Muscle of back (tissue), 11 donors: ENCODE measurements around the gene UBAP2L. TPM values are rescaled to one million over a fixed set of nuclear protein-coding genes. Genes with fewer than 3 reads are reported as not detected.
"Not testable (repeated sequence)": the region's sequence is repeated elsewhere in the genome, so short reads cannot be mapped to it uniquely, and the experiment has no call there.

ENCODE experiments used
- DNase-seq, 3 donors: peaks; one replicate each; pipeline versions ENCODE4 v3.0.0 to v3.0.0-alpha.2; 2013
- polyA plus RNA-seq, 10 donors: library from polyadenylated mRNA; unstranded; fragments of 120-200 nt; gene quantifications; one replicate each; pipeline ENCODE4 v1.2.1, GENCODE V29; 2013; ENCODE audit not compliant: insufficient read length in 10 of 10

UBAP2L gene
- polyA plus RNA-seq, 10 donors: 94.8 to 131 (median 111) TPM

- DNase-seq: no peak
These were observed 19.6 kb downstream of the UBAP2L start for GRCh38 chr1:154240294-154240833.

GRCh38 chr1:154241703-154242351 lies 21.1 kb downstream of the UBAP2L start:
- no peak for DNase-seq

DNA sequence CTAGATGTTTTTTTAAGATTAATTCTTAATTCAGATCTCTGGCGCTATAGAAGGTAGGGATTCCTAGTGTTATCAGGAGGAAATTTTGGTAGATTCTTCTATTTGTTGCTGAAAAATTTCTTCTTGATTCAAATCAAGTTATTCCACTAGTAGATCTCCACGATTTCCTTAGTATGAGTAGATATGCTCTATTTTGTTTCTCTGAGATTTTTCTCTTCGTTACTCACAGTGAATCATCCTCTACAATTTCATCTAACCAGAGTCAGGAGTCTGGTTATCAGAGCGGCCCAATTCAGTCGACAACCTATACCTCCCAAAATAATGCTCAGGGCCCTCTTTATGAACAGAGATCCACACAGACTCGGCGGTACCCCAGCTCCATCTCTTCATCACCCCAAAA lies 32.9 kb downstream of the UBAP2L start:
- DNase-seq: no peak

DNA sequence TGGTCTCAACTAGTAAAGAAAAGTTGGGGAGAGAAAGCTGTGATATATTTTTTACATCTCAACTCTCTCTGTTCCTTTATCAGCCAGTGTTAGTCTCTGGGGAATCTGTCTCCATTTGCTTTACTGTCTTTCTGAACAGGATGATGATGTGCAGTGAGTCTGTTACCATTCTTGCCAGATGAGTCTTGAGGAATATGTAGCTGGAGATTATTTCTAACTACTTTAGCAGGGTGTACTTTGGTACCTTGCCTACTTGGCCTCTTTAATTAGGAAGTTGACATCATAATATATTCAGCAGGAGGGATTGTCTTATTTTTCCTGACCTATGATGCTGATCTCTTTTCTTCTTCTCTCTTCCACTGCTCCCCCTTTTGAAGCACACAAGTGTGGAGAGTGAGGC lies 35.9 kb downstream of the UBAP2L start:
- peak in 2 of 3 donors; percentile 16 to 18 for DNase-seq

- DNase-seq: no peak
These were observed 38.0 kb downstream of the UBAP2L start for GRCh38 chr1:154258784-154259183.

GRCh38 chr1:154260127-154260526 lies 39.4 kb downstream of the UBAP2L start:
- no peak for DNase-seq

DNA sequence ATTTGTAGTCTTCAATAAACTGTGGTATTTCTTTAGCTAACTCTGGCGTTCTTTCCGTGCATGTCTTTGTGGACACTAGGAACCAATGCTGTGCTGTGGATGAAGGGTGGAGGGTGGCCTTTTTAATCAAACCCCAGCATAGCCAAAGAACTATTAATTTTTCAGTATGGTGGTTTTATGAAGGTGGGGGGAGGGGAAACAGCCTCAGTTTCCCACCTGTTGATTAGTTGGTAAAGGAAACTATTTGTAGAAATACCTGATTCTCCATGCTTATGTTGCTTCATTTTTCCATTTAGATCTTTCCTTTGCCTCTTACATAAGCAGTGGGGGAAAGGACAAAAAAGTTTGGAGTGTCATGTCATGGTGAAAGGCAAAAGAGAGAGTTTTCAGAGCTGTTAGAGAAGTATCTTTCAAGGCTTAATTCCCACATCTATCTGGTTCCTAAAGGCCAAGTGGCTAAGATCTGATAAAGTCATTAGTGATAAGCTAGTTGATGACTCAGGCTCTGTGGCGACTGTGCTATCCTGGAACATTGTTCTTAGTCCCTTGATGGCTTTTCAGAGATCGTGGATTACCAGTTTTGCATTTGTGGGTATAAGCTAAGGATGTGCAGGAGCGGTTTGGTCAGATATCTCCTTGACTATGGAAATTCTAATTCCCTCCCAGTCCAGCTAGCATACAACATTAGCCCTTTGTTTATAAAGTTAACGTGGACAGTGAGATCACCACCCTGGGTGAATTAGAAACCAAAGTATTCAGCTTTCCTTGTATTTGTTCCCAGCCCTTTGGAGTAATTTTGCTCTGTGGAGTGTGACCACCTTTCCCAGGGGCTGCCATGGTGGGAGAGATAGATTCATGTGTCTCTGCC lies 42.9 kb downstream of the UBAP2L start:
- DNase-seq: no peak

DNA sequence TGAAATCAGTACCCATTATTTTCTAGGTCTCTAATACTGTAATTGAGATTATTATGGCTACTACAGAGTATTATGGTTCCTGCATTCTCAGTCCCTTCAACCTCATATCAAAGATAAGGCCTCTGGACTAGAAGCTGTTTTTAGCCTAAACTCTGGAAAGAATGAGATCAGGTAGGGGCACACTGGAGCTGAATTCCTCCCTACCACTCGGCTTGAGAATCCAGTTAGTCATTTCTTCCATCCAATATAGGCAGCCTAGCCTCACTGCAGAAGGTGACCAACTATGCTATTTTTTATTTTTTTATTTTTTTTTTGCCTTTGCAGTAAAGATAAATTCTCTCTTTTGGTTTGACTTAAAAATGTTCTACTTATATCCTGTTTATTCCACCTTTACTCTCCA lies 43.7 kb downstream of the UBAP2L start:
- no peak for DNase-seq

DNA sequence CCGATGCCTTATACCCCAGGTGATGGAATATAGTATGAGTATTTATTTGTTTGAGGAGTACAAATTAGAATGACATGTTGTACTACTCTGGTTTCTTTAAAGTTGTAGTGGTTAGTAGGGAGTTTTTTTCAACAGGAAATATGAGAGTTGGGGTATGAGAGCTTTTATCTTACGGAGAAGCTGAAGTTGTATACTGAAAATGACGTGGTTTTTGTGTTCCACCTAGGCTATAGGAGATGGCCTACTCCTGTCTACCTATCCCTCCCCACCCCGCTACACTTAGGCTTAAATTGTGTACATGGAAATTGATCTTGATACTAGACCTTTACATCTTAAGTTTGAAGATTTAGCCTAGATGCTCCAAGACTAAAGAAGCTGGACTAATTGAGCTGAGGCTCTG lies 44.8 kb downstream of the UBAP2L start:
- DNase-seq: no peak

- no peak for DNase-seq
These were observed 50.1 kb downstream of the UBAP2L start for GRCh38 chr1:154270833-154271232.

GRCh38 chr1:154272217-154272998 lies 51.7 kb downstream of the UBAP2L start, which contains the start of gene HAX1:
TSS of gene HAX1 (plus strand) at chr1:154272629. CDS start at chr1:154272724, 95 bp downstream.
- peak; percentile 95 to 97 (median 96) for DNase-seq

DNA sequence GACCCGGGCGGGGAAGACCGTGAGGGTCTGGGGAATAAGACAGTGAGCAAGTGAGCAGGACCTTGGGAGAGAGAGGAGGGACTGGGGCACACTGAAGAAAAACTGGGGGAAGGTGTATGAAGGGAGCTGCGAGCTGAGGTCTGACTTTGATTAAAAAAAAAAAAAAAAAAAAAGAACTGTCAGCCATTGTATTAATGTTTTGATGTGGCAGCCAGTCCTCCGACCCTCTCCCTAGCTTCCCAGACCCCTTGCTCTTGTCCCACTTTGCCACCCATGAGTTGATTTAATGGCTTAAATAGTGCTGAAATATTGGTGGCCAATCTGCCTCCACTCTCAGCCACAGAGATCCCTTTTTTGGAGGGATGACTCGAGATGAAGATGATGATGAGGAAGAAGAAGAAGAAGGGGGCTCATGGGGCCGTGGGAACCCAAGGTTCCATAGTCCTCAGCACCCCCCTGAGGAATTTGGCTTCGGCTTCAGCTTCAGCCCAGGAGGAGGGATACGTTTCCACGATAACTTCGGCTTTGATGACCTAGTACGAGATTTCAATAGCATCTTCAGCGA lies 52.3 kb downstream of the UBAP2L start:
- peak in 1 of 3 donors; percentile 9 for DNase-seq

- DNase-seq: no peak
These were observed 56.0 kb downstream of the UBAP2L start for GRCh38 chr1:154276797-154277196.

DNA sequence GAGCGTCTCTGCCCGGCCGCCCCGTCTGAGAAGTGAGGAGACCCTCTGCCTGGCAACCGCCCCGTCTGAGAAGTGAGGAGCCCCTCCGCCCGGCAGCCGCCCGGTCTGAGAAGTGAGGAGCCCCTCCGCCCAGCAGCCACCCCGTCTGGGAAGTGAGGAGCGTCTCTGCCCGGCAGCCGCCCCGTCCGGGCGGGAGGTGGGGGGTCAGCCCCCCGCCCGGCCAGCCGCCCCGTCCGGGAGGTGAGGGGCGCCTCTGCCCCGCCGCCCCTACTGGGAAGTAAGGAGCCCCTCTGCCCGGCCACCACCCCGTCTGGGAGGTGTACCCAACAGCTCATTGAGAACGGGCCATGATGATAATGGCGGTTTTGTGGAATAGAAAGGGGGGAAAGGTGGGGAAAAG lies 66.8 kb downstream of the UBAP2L start:
- not testable (repeated sequence) for DNase-seq

DNA sequence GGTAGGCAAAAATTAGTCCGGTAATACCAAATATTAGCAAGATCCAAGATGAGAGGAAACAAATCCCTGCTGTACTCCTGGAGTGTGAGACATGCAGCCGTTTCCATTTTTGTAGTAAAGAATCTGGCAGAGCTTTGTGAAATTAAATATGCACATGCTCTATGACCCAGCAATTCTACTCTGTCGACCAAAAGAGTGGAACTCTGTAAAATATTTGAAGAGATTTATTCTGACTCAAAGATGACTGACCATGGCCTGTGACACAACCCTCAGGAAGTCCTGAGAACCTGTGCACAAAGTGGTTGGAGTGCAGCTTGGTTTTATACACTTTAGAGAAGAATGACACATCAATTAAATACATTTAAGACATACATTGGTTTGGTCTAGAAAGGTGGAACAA lies 67.9 kb downstream of the UBAP2L start:
- DNase-seq: no peak

DNA sequence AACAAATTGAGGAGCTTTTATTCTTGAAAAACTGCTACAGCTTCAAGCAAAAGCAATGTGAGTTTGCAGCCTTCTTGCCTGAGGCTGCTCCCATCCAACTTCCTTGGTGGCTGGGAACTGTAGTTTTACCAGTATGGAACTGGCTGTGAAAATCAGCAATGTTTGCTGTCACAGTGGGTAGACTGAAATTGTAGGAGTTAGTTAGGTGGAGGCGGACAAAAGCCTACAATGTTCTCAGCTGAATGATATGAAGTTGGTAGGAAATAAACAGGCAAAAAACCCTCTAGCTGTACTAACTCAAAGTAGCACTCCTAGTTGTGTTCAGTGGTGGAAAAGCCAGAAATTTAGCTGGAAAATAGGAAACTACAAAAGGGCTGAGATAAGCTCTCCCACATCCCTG lies 70.2 kb downstream of the UBAP2L start:
- DNase-seq: no peak

- no peak for DNase-seq
These were observed 74.9 kb downstream of the UBAP2L start for GRCh38 chr1:154295408-154296235.

DNA sequence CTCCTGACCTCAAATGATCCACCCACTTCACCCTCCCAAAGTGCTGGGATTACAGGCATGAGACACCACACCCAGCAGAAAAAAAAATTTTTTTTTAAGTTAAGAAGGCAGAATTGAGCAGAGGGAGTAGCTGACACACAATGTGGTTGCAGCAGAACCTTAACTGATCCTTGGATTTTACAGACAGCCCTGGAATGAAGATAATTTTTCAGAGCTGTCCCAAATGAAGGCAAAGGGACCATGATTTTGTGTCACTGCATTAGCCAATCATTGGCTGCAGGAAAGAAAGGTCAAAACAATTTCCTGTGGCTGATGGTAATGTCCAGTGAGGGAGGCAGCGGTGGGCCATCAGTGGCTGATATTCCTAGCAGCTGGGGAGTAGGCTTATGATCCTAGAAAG lies 80.8 kb downstream of the UBAP2L start:
- DNase-seq: no peak

DNA sequence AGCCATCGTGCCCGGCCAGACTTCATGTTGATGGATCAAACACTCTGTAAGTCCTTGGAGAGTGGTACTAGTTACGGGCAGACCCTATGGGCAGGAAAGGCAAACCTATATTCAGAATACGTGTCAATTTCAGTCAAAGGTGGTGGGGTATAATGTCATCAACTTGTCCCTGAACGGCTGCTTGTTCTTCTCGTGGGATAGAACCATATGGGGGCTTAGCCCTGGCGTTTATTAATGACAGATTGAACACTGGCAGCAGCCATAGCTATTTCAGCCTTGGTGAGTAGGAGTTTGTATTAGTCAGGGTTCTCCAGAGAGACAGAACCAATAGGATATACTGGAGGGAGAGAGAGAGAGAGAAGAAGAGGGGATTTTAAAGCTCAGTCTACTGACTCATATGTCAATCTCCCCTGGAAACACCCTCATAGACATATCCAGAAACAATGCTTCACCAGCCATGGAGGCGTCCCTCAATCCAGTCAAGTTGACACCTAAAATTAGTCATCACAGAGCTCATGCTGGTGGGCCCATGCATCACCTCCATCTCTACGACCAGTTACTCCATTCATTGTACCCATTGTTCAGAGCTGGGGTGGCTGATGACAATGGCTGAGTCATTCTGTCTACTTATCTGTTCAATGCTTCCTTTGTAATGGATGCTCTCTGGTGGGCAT lies 84.0 kb downstream of the UBAP2L start:
- DNase-seq: no peak

DNA sequence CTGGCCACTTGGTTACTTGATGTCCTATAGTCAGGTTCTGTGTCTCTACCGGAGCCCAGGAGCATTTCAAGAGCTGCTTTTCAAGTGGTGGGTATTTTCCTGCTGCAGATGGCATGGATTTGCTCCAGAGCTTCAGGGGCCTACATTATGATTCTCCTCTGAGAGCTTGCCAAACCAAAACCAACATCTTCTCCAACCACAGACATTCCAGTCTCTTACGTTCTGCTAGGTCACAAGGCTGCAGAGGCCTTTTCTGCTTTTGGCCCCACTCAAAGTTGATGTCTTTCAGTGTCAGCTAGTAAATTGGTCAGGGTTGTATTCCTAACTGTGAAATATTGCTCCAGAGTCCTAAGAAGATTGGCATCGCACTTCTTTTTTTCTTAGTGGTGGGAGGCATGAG lies 85.4 kb downstream of the UBAP2L start:
- no peak for DNase-seq
